CD4-positive, alpha-beta T cell treated with Interferon gamma for 1 hour (primary cell): ENCODE measurements around the gene HJV.

Source experiments
- DNase-seq: peaks from one replicate; pipeline ENCODE4 v3.0.0-alpha.2; 2020

Gene HJV

GRCh38 chr1:145975216-145975615, 46.3 kb downstream of the HJV start:
- DNase-seq = no peak

- no peak for DNase-seq
These were observed 46.8 kb downstream of the HJV start for GRCh38 chr1:145974721-145975120.

- DNase-seq = no peak
These were observed 49.0 kb downstream of the HJV start for GRCh38 chr1:145972580-145972979.
